PC-3 (cell line): ENCODE data around the gene C22orf23. TPM values are rescaled to one million over a fixed set of nuclear protein-coding genes. Genes with fewer than 3 reads are reported as not detected.

Source experiments
- ATAC-seq: fragments of 200-7000 bp; cut with Tn5 transposase; 2 replicates; pipeline ENCODE4 v1.9.1; 2020; ENCODE audit warnings: mild to moderate bottlenecking, moderate library complexity
- BruUV-seq: library from RNA; stranded (reverse); fragments of 400-500 nt; replicated peaks from 2 replicates; lab custom pipeline; 2021; lab: Mats Ljungman, UMichigan
- CTCF ChIA-PET: fragments of 300-600 bp; sonication (Branson Sonifier 250); formaldehyde crosslinking; loops from one replicate; lab custom pipeline; 2022; ENCODE audit warnings: antibody characterized with exemption; lab: Charles Lee
- POLR2A ChIA-PET: fragments of 300-600 bp; sonication (Branson Sonifier 250); formaldehyde crosslinking; loops from one replicate; lab custom pipeline; 2022; ENCODE audit warnings: antibody characterized with exemption; ENCODE audit not compliant: unreplicated experiment; lab: Charles Lee
- DNase-seq: peaks from one replicate; pipeline ENCODE4 v3.0.0-alpha.2; 2015
- H2AFZ ChIP-seq: fragments of 300-600 bp; sonication (generic); 2 replicates; pipeline ENCODE4 v1.6.0; 2016; ENCODE audit warnings: antibody characterized with exemption, low read length
- H3F3A ChIP-seq: fragments of 300-600 bp; sonication (generic); one replicate; pipeline ENCODE4 v1.6.0; 2017; ENCODE audit warnings: antibody characterized with exemption, low read length, control low read depth, mild to moderate bottlenecking; ENCODE audit not compliant: unreplicated experiment
- H3K27ac ChIP-seq: fragments of 300-600 bp; sonication (generic); 2 replicates; pipeline ENCODE4 v1.5.1; 2016; ENCODE audit warnings: mild to moderate bottlenecking, low read length
- H3K27me3 ChIP-seq: fragments of 300-600 bp; sonication (generic); 2 replicates; pipeline ENCODE4 v1.6.1; 2016; ENCODE audit warnings: low read length, mixed read lengths
- H3K36me3 ChIP-seq: fragments of 300-600 bp; sonication (generic); 2 replicates; pipeline ENCODE4 v1.6.1; 2016; ENCODE audit warnings: low read depth, mixed run types, low read length, mixed read lengths
- H3K4me1 ChIP-seq: fragments of 300-600 bp; sonication (generic); 2 replicates; pipeline ENCODE4 v1.5.1; 2016; ENCODE audit warnings: low read length; ENCODE audit not compliant: insufficient read depth
- H3K4me2 ChIP-seq: fragments of 300-600 bp; sonication (generic); 2 replicates; pipeline ENCODE4 v1.6.0; 2016; ENCODE audit warnings: low read length
- H3K4me3 ChIP-seq: fragments of 300-600 bp; sonication (generic); 2 replicates; pipeline ENCODE4 v1.5.1; 2016; ENCODE audit warnings: mild to moderate bottlenecking, low read length, mixed read lengths
- H3K79me2 ChIP-seq: fragments of 300-600 bp; sonication (generic); 2 replicates; pipeline ENCODE4 v1.6.1; 2017; ENCODE audit warnings: low read length, mixed read lengths
- H3K9ac ChIP-seq: fragments of 300-600 bp; sonication (generic); 2 replicates; pipeline ENCODE4 v1.6.0; 2016; ENCODE audit warnings: mild to moderate bottlenecking, low read length
- H3K9me2 ChIP-seq: fragments of 300-600 bp; sonication (generic); replicated peaks from 2 replicates; pipeline ENCODE4 v1.6.1; 2016; ENCODE audit warnings: mixed run types, low read length, mixed read lengths
- H3K9me3 ChIP-seq: fragments of 300-600 bp; sonication (generic); 2 replicates; pipeline ENCODE4 v1.6.1; 2016; ENCODE audit warnings: low read length, mixed read lengths
- H4K20me1 ChIP-seq: fragments of 300-600 bp; sonication (generic); 2 replicates; pipeline ENCODE4 v1.6.1; 2016; ENCODE audit warnings: low read length, mixed read lengths
- CTCF ChIP-seq: fragments of 300-600 bp; sonication (generic); conservative IDR thresholded peaks from 2 replicates; pipeline ENCODE4 v1.5.1; 2017; ENCODE audit warnings: antibody characterized with exemption, low read depth, mild to moderate bottlenecking, low read length
- EZH2 ChIP-seq: fragments of 300-600 bp; sonication (generic); IDR thresholded peaks from one replicate; pipeline ENCODE4 v1.6.1; 2017; ENCODE audit warnings: antibody characterized with exemption, mild to moderate bottlenecking, low read length; ENCODE audit not compliant: unreplicated experiment
- EZH2phosphoT487 ChIP-seq: fragments of 300-600 bp; sonication (generic); IDR thresholded peaks from 2 replicates; pipeline ENCODE4 v1.6.1; 2018; ENCODE audit warnings: mild to moderate bottlenecking, antibody characterized with exemption, low read length, borderline replicate concordance
- intact Hi-C: fragments of 100-400 bp; cut with micrococcal nuclease; formaldehyde crosslinking; loops from 2 replicates; pipeline ENCODE4 v1.9.0; 2023
- total RNA-seq: library from RNA; depleted of rRNA; stranded (reverse); fragments of >200 nt; gene quantifications from 2 replicates; pipeline ENCODE4 v1.2.3, GENCODE V29; 2014

Gene C22orf23
- total RNA-seq, 1 experiment from 2014 or later, result 0.69 TPM

- Histone ChIP-seq H3K9me2 (no peaks in the 10 kb centered on the region), H3K4me2 (no peak overlapping the region), H3K9ac (no peak overlapping the region), H3F3A (no peaks in the 10 kb centered on the region), H3K36me3 (no peaks in the 10 kb centered on the region), H3K27me3 (no peaks in the 10 kb centered on the region), H2AFZ (no peak overlapping the region), H3K79me2 (no peaks in the 10 kb centered on the region), H4K20me1 (no peaks in the 10 kb centered on the region), H3K27ac (no peak overlapping the region), H3K9me3 (no peaks in the 10 kb centered on the region), H3K4me3 (no peak overlapping the region), H3K4me1 (no peaks in the 10 kb centered on the region)
- POLR2A ChIA-PET, result no interaction called here
- no peak for DNase-seq
- no TSS peak for BruUV-seq
- TF ChIP-seq EZH2phosphoT487, result no peak
- TF ChIP-seq CTCF, result no peak
- no peak for TF ChIP-seq EZH2
- CTCF ChIA-PET, result no interaction called here
- intact Hi-C loops, result no loop called here
- no peak for ATAC-seq
Observed at GRCh38 chr22:37982151-37982785, 28.9 kb upstream of the C22orf23 start.

GRCh38 chr22:37981282-37982011, 28.0 kb upstream of the C22orf23 start:
- ATAC-seq (no peak), DNase-seq (no peak)
- no peak overlapping the region for H3K9ac ChIP-seq
- no peaks in the 10 kb centered on the region for H4K20me1 ChIP-seq
- ChIA-PET POLR2A (no interaction called here), CTCF (no interaction called here)
- no peak overlapping the region for H3K4me2 ChIP-seq
- no TSS peak for BruUV-seq
- TF ChIP-seq EZH2 (no peak), CTCF (no peak), EZH2phosphoT487 (no peak)
- no peaks in the 10 kb centered on the region for H3K36me3 ChIP-seq
- H3K9me3 ChIP-seq, result no peaks in the 10 kb centered on the region
- H3K79me2 ChIP-seq, result no peaks in the 10 kb centered on the region
- H3K27ac ChIP-seq, result no peak overlapping the region
- no peak overlapping the region for H2AFZ ChIP-seq
- no peaks in the 10 kb centered on the region for H3F3A ChIP-seq
- no peaks in the 10 kb centered on the region for H3K9me2 ChIP-seq
- H3K27me3 ChIP-seq, result no peaks in the 10 kb centered on the region
- no peaks in the 10 kb centered on the region for H3K4me1 ChIP-seq
- intact Hi-C loops, result no loop called here
- H3K4me3 ChIP-seq, result no peak overlapping the region

- intact Hi-C loops, result no loop called here
- no peak for ATAC-seq
Observed at GRCh38 chr22:37979782-37980181, 26.4 kb upstream of the C22orf23 start.

More at GRCh38 chr22:37979782-37980181, 26.4 kb upstream of the C22orf23 start:
- TF ChIP-seq EZH2 (no peak), EZH2phosphoT487 (no peak), CTCF (no peak)
- Histone ChIP-seq H3K9me3 (no peaks in the 10 kb centered on the region), H2AFZ (no peak overlapping the region), H3K27me3 (no peaks in the 10 kb centered on the region), H3K4me2 (no peak overlapping the region), H3K4me1 (no peaks in the 10 kb centered on the region), H3K9me2 (no peaks in the 10 kb centered on the region), H3F3A (no peaks in the 10 kb centered on the region), H3K4me3 (no peak overlapping the region), H3K36me3 (no peaks in the 10 kb centered on the region), H4K20me1 (no peaks in the 10 kb centered on the region), H3K27ac (no peak overlapping the region), H3K79me2 (no peaks in the 10 kb centered on the region), H3K9ac (no peak overlapping the region)
- no peak for DNase-seq
- ChIA-PET CTCF (interaction anchor here (0.6 kb wide), 1 partner anchor 117 kb away, joined by 5 read pairs; no protein-coding TSS in a partner anchor), POLR2A (no interaction called here)
- no TSS peak for BruUV-seq
